Measurements from ENCODE around the gene ZNF669.

ZNF669 gene

GRCh38 chr1:247114351-247115140 is 10.4 kb upstream of the ZNF669 start:
- TF ChIP-seq ZNF565 (CRISPR knock-in tag; conservative IDR thresholded peaks at IDR 0.05; ENCODE audit: low read depth) (no peak), ZNF8 (CRISPR knock-in tag; IDR thresholded peaks at IDR 0.05) (no peak), RARB (CRISPR knock-in tag; IDR thresholded peaks at IDR 0.05) (no peak), ESRRG (CRISPR knock-in tag; IDR thresholded peaks at IDR 0.05) (no peak), CSRNP3 (CRISPR knock-in tag; IDR thresholded peaks at IDR 0.05) (no peak), PPARA (CRISPR knock-in tag; IDR thresholded peaks at IDR 0.05; ENCODE audit: borderline replicate concordance) (no peak), ISL1 (CRISPR knock-in tag; IDR thresholded peaks at IDR 0.05) (no peak), OSR1 (CRISPR knock-in tag; IDR thresholded peaks at IDR 0.05) (no peak), GLIS3 (CRISPR knock-in tag; IDR thresholded peaks at IDR 0.05) (no peak), ARNTL (CRISPR knock-in tag; IDR thresholded peaks at IDR 0.05; ENCODE audit: borderline replicate concordance, low read depth) (no peak), ZNF70 (CRISPR knock-in tag; IDR thresholded peaks at IDR 0.05) (no peak), TCF4 (CRISPR knock-in tag; IDR thresholded peaks at IDR 0.05; ENCODE audit: borderline replicate concordance) (no peak), BACH2 (CRISPR knock-in tag; IDR thresholded peaks at IDR 0.05; ENCODE audit: borderline replicate concordance) (no peak), CSDC2 (CRISPR knock-in tag; IDR thresholded peaks at IDR 0.05) (no peak), TSHZ2 (CRISPR knock-in tag; IDR thresholded peaks at IDR 0.05) (no peak), SNAI2 (CRISPR knock-in tag; IDR thresholded peaks at IDR 0.05) (no peak), TOX (CRISPR knock-in tag; IDR thresholded peaks at IDR 0.05; ENCODE audit: borderline replicate concordance) (no peak), PATZ1 (CRISPR knock-in tag; IDR thresholded peaks at IDR 0.05; ENCODE audit: borderline replicate concordance) (no peak)
- ATAC-seq = no peak

GRCh38 chr1:247113733-247114271 is 9.6 kb upstream of the ZNF669 start:
- TF ChIP-seq GLIS3 (CRISPR knock-in tag; IDR thresholded peaks at IDR 0.05) (no peak), BACH2 (CRISPR knock-in tag; IDR thresholded peaks at IDR 0.05; ENCODE audit: borderline replicate concordance) (no peak)
- no peak for ATAC-seq

- no peak for TF ChIP-seq ZC3H10 (CRISPR knock-in tag; IDR thresholded peaks at IDR 0.05)
- no peak for TF ChIP-seq PATZ1 (CRISPR knock-in tag; IDR thresholded peaks at IDR 0.05; ENCODE audit: borderline replicate concordance)
- TF ChIP-seq ZFP30 (CRISPR knock-in tag; IDR thresholded peaks at IDR 0.05) = no peak
- TF ChIP-seq OSR1 (CRISPR knock-in tag; IDR thresholded peaks at IDR 0.05) = no peak
- no peak for TF ChIP-seq BACH2 (CRISPR knock-in tag; IDR thresholded peaks at IDR 0.05; ENCODE audit: borderline replicate concordance)
- ATAC-seq = peak; percentile 6
Observed at GRCh38 chr1:247113094-247113497, 8.9 kb upstream of the ZNF669 start.

- ATAC-seq = no peak
- TF ChIP-seq CSDC2 (CRISPR knock-in tag; IDR thresholded peaks at IDR 0.05) (no peak), ZNF8 (CRISPR knock-in tag; IDR thresholded peaks at IDR 0.05) (no peak), ZC3H10 (CRISPR knock-in tag; IDR thresholded peaks at IDR 0.05) (no peak), CSRNP3 (CRISPR knock-in tag; IDR thresholded peaks at IDR 0.05) (no peak), PATZ1 (CRISPR knock-in tag; IDR thresholded peaks at IDR 0.05; ENCODE audit: borderline replicate concordance) (no peak), ARNTL (CRISPR knock-in tag; IDR thresholded peaks at IDR 0.05; ENCODE audit: borderline replicate concordance, low read depth) (no peak), BACH2 (CRISPR knock-in tag; IDR thresholded peaks at IDR 0.05; ENCODE audit: borderline replicate concordance) (no peak), ZNF565 (CRISPR knock-in tag; conservative IDR thresholded peaks at IDR 0.05; ENCODE audit: low read depth) (no peak), ESRRG (CRISPR knock-in tag; IDR thresholded peaks at IDR 0.05) (no peak), ZFP3 (CRISPR knock-in tag; IDR thresholded peaks at IDR 0.05) (no peak), CREB5 (CRISPR knock-in tag; IDR thresholded peaks at IDR 0.05; ENCODE audit: low read depth) (no peak)
Observed at GRCh38 chr1:247112479-247112781, 8.3 kb upstream of the ZNF669 start.
